Keratinocyte (primary cell): ENCODE data around the gene F2RL2.

ENCODE experiments used
- CTCF ChIP-seq, 3 experiments: IDR thresholded peaks in 1 of 3; conservative IDR thresholded peaks in 1 of 3; optimal IDR thresholded peaks in 1 of 3; 2 replicates in 2 of 3; 3 replicates in 1 of 3; pipeline versions ENCODE3 to v1.5.1; 2011; ENCODE audit warnings: low read length in 3 of 3, mild to moderate bottlenecking in 3 of 3, moderate library complexity in 2 of 3, control low read depth in 1 of 3, inconsistent platforms in 1 of 3; ENCODE audit not compliant: insufficient read depth in 2 of 3; ENCODE audit errors: extremely low read depth in 1 of 3
- EZH2 ChIP-seq: IDR thresholded peaks from one replicate; pipeline ENCODE4 v1.6.1; 2012; ENCODE audit warnings: inconsistent platforms, mild to moderate bottlenecking, low read length, moderate library complexity

GRCh38 chr5:76610196-76610595, 13.0 kb downstream of the F2RL2 start:
- TF ChIP-seq CTCF (optimal IDR thresholded peaks at IDR 0.05 in 1 of 3, IDR thresholded peaks at IDR 0.05 in 1 of 3, conservative IDR thresholded peaks at IDR 0.05 in 1 of 3; ENCODE audit: extremely low read depth in 1 of 3, insufficient read depth in 2 of 3, low read length in 3 of 3) (no peak), EZH2 (no peak)
